RWPE2 (cell line): ENCODE results near the gene MAP3K4.

ENCODE experiments used
- ATAC-seq: fragments of 200-7000 bp; cut with Tn5 transposase; 3 replicates; pipeline ENCODE4 v1.9.1; 2021; ENCODE audit warnings: low read depth
- DNase-seq: peaks from one replicate; pipeline ENCODE4 v3.0.0-alpha.2; 2020; ENCODE audit warnings: low spot score
- H3K27ac ChIP-seq: fragments of 450-650 bp; 2 replicates; pipeline ENCODE4 v1.5.1; 2017; ENCODE audit warnings: mild to moderate bottlenecking; ENCODE audit not compliant: poor library complexity, severe bottlenecking
- H3K27me3 ChIP-seq: fragments of 250-450 bp; sonication (Bioruptor Pico); 2 replicates; pipeline ENCODE4 v1.5.1; 2021; ENCODE audit warnings: mild to moderate bottlenecking, moderate library complexity; ENCODE audit not compliant: insufficient read depth, poor library complexity, severe bottlenecking
- H3K36me3 ChIP-seq: fragments of 250-450 bp; sonication (Bioruptor Pico); 2 replicates; pipeline ENCODE4 v1.5.1; 2020; ENCODE audit warnings: low read depth, mild to moderate bottlenecking, moderate library complexity
- H3K4me1 ChIP-seq: fragments of 250-450 bp; sonication (Bioruptor Pico); 2 replicates; pipeline ENCODE4 v1.5.1; 2021; ENCODE audit warnings: mild to moderate bottlenecking, moderate library complexity; ENCODE audit not compliant: insufficient read depth, poor library complexity, severe bottlenecking
- H3K4me3 ChIP-seq: fragments of 250-450 bp; sonication (Bioruptor Pico); 2 replicates; pipeline ENCODE4 v1.5.1; 2021; ENCODE audit warnings: mild to moderate bottlenecking, moderate library complexity; ENCODE audit not compliant: severe bottlenecking
- H3K9me3 ChIP-seq: fragments of 250-450 bp; sonication (Bioruptor Pico); 2 replicates; pipeline ENCODE4 v1.5.1; 2021; ENCODE audit warnings: mild to moderate bottlenecking, moderate library complexity; ENCODE audit not compliant: severe bottlenecking
- CTCF ChIP-seq: fragments of 450-650 bp; IDR thresholded peaks from one replicate; pipeline ENCODE4 v1.5.1; 2017; ENCODE audit warnings: mild to moderate bottlenecking, moderate library complexity; ENCODE audit not compliant: poor library complexity, severe bottlenecking

Gene MAP3K4

DNA sequence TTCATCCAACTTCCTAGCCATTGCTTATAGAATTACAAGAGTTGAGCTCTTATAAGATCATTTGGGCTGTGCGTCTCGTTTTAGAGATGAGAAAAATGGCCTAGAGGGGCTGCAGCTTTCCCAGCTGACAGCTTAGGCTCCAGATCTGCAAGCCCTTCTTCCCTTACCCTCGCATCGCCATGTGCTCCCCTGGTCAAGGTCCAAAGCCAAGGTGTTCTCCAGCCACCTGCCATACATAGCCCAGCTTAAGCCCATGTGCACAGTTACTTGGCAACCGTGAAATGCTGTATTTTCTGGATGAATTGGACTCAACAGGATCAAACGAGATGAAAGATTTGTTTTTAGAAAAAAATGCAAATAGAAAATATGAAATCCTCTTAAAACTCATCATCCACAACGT lies 7.9 kb downstream of the MAP3K4 start:
- H3K4me3 ChIP-seq: no peak overlapping the region
- no peaks in the 10 kb centered on the region for H3K27me3 ChIP-seq
- no peak for DNase-seq
- TF ChIP-seq CTCF: no peak
- no peak overlapping the region for H3K27ac ChIP-seq
- peaks cover 20% of the 10 kb centered on the region for H3K4me1 ChIP-seq
- peaks cover 7% of the 10 kb centered on the region for H3K9me3 ChIP-seq
- ATAC-seq: no peak
- H3K36me3 ChIP-seq: peaks cover 22% of the 10 kb centered on the region

- peaks cover 7% of the 10 kb centered on the region for H3K9me3 ChIP-seq
- H3K4me1 ChIP-seq: peaks cover 12% of the 10 kb centered on the region
- no peak overlapping the region for H3K27ac ChIP-seq
- no peak overlapping the region for H3K4me3 ChIP-seq
- no peak for TF ChIP-seq CTCF
- ATAC-seq: no peak
- H3K36me3 ChIP-seq: peaks cover 22% of the 10 kb centered on the region
- no peaks in the 10 kb centered on the region for H3K27me3 ChIP-seq
- no peak for DNase-seq
Observed at GRCh38 chr6:161000632-161001031, 9.1 kb downstream of the MAP3K4 start.

- no peak for DNase-seq
- Histone ChIP-seq H3K36me3 (peaks cover 21% of the 10 kb centered on the region), H3K27me3 (no peaks in the 10 kb centered on the region), H3K9me3 (peaks cover 7% of the 10 kb centered on the region), H3K4me3 (no peak overlapping the region), H3K4me1 (peaks cover 4% of the 10 kb centered on the region), H3K27ac (no peak overlapping the region)
- no peak for TF ChIP-seq CTCF
- no peak for ATAC-seq
Observed at GRCh38 chr6:161001421-161001820, 9.9 kb downstream of the MAP3K4 start.

DNA sequence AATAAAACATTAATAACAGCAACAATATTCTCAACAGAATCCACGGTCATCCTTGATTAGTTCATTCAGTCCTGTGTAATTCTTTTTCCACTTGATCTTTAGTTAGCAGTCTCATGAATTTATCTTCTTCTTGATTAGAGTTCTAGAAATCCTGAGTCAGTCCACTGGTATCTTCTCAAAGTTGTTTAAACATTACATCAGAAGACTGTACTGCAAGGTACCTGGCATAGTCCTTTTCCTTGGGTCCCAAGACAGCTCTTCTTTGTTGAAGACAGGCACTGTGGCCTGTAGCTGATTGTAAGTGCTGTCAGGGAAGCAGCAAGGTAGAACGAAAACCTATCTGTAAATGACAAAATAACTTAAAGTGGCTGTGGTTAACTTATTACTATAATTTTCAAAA lies 11.8 kb downstream of the MAP3K4 start:
- no peak for ATAC-seq
- no peaks in the 10 kb centered on the region for H3K4me1 ChIP-seq
- H3K4me3 ChIP-seq: no peak overlapping the region
- H3K9me3 ChIP-seq: no peaks in the 10 kb centered on the region
- H3K27me3 ChIP-seq: no peaks in the 10 kb centered on the region
- no peak for DNase-seq
- no peak overlapping the region for H3K27ac ChIP-seq
- no peak for TF ChIP-seq CTCF
- peaks cover 5% of the 10 kb centered on the region for H3K36me3 ChIP-seq

- Histone ChIP-seq H3K4me1 (peaks cover 13% of the 10 kb centered on the region), H3K27ac (no peak overlapping the region), H3K27me3 (no peaks in the 10 kb centered on the region), H3K9me3 (no peaks in the 10 kb centered on the region), H3K4me3 (no peak overlapping the region), H3K36me3 (no peaks in the 10 kb centered on the region)
- TF ChIP-seq CTCF: no peak
- ATAC-seq: no peak
- no peak for DNase-seq
Observed at GRCh38 chr6:161008245-161008644, 16.7 kb downstream of the MAP3K4 start.
